Glutamatergic neuron (in vitro differentiated cells): ENCODE measurements around the gene CFB. TPM values are rescaled to one million over a fixed set of nuclear protein-coding genes. Genes with fewer than 3 reads are reported as not detected.

ENCODE experiments used
- DNase-seq: peaks from one replicate; pipeline ENCODE4 v3.0.0; 2022
- H3K27ac Mint-ChIP-seq: one replicate; pipeline ENCODE4 v1.8.0; 2020; ENCODE audit warnings: mild to moderate bottlenecking, mixed read lengths, inconsistent platforms; ENCODE audit not compliant: unreplicated experiment
- H3K27me3 Mint-ChIP-seq: one replicate; pipeline ENCODE4 v1.8.0; 2020; ENCODE audit warnings: mild to moderate bottlenecking, moderate library complexity, mixed read lengths, inconsistent platforms; ENCODE audit not compliant: unreplicated experiment
- H3K36me3 Mint-ChIP-seq: one replicate; pipeline ENCODE4 v1.8.0; 2020; ENCODE audit warnings: mild to moderate bottlenecking, mixed read lengths, inconsistent platforms; ENCODE audit not compliant: unreplicated experiment
- H3K4me1 Mint-ChIP-seq: one replicate; pipeline ENCODE4 v1.8.0; 2020; ENCODE audit warnings: mild to moderate bottlenecking, low read depth, mixed read lengths, inconsistent platforms; ENCODE audit not compliant: unreplicated experiment
- H3K4me3 Mint-ChIP-seq: one replicate; pipeline ENCODE4 v1.8.0; 2020; ENCODE audit warnings: mild to moderate bottlenecking, mixed read lengths, inconsistent platforms; ENCODE audit not compliant: unreplicated experiment
- H3K9me3 Mint-ChIP-seq: one replicate; pipeline ENCODE4 v1.8.0; 2020; ENCODE audit warnings: mild to moderate bottlenecking, moderate library complexity, mixed read lengths, inconsistent platforms; ENCODE audit not compliant: unreplicated experiment
- CTCF ChIP-seq: fragments of 200-600 bp; sonication (generic); IDR thresholded peaks from one replicate; pipeline ENCODE4 v1.5.0; 2021; ENCODE audit not compliant: partially characterized antibody, unreplicated experiment
- total RNA-seq: library from RNA; stranded (reverse); fragmentation: NEBNext Ultra II Directional; extraction: Animal tissue kit (Norgen Biotek cat#: 25700); gene quantifications from one replicate; pipeline ENCODE4 v1.2.1, GENCODE V29; 2021; ENCODE audit not compliant: unreplicated experiment

CFB gene
- total RNA-seq, 1 donor from 2014 or later: not detected

GRCh38 chr6:31933537-31933936 is 12.4 kb upstream of the CFB start:
- no peak overlapping the region for H3K4me3 Mint-ChIP-seq
- DNase-seq: no peak
- peaks cover 4% of the 10 kb centered on the region for H3K36me3 Mint-ChIP-seq
- peaks cover 2% of the 10 kb centered on the region for H3K27me3 Mint-ChIP-seq
- TF ChIP-seq CTCF: no peak
- no peak overlapping the region for H3K27ac Mint-ChIP-seq
- no peaks in the 10 kb centered on the region for H3K4me1 Mint-ChIP-seq
- H3K9me3 Mint-ChIP-seq: peaks cover 8% of the 10 kb centered on the region

- TF ChIP-seq CTCF: no peak
- no peaks in the 10 kb centered on the region for H3K4me1 Mint-ChIP-seq
- H3K36me3 Mint-ChIP-seq: peaks cover 4% of the 10 kb centered on the region
- no peak overlapping the region for H3K27ac Mint-ChIP-seq
- H3K27me3 Mint-ChIP-seq: peaks cover 2% of the 10 kb centered on the region
- no peak overlapping the region for H3K4me3 Mint-ChIP-seq
- no peak for DNase-seq
- peaks cover 8% of the 10 kb centered on the region for H3K9me3 Mint-ChIP-seq
Observed at GRCh38 chr6:31935021-31935420, 10.9 kb upstream of the CFB start.

- H3K4me1 Mint-ChIP-seq: peaks cover 3% of the 10 kb centered on the region
- H3K9me3 Mint-ChIP-seq: peaks cover 8% of the 10 kb centered on the region
- TF ChIP-seq CTCF: no peak
- no peak overlapping the region for H3K4me3 Mint-ChIP-seq
- peaks cover 4% of the 10 kb centered on the region for H3K36me3 Mint-ChIP-seq
- DNase-seq: no peak
- peaks cover 2% of the 10 kb centered on the region for H3K27me3 Mint-ChIP-seq
- no peak overlapping the region for H3K27ac Mint-ChIP-seq
Observed at GRCh38 chr6:31935823-31936222, 10.1 kb upstream of the CFB start.

GRCh38 chr6:31940256-31940664 is 5.6 kb upstream of the CFB start:
- no peak for DNase-seq
- Mint-ChIP-seq H3K4me1 (peaks cover 3% of the 10 kb centered on the region), H3K9me3 (no peaks in the 10 kb centered on the region), H3K27ac (no peak overlapping the region), H3K4me3 (peak overlapping the region; percentile 43), H3K27me3 (peaks cover 4% of the 10 kb centered on the region), H3K36me3 (peaks cover 4% of the 10 kb centered on the region)
- no peak for TF ChIP-seq CTCF

GRCh38 chr6:31943742-31944141 is 2.2 kb upstream of the CFB start:
- no peaks in the 10 kb centered on the region for H3K36me3 Mint-ChIP-seq

More at GRCh38 chr6:31943742-31944141, 2.2 kb upstream of the CFB start:
- peaks cover 3% of the 10 kb centered on the region for H3K4me1 Mint-ChIP-seq
- H3K4me3 Mint-ChIP-seq: no peak overlapping the region
- DNase-seq: no peak
- peaks cover 6% of the 10 kb centered on the region for H3K27me3 Mint-ChIP-seq
- H3K9me3 Mint-ChIP-seq: no peaks in the 10 kb centered on the region
- TF ChIP-seq CTCF: no peak
- no peak overlapping the region for H3K27ac Mint-ChIP-seq
